Hepatocyte (in vitro differentiated cells): ENCODE results near the gene DNAAF1. TPM values are rescaled to one million over a fixed set of nuclear protein-coding genes. Genes with fewer than 3 reads are reported as not detected.
"Not testable (repeated sequence)": the region's sequence is repeated elsewhere in the genome, so short reads cannot be mapped to it uniquely, and the experiment has no call there.

ENCODE experiments used
- DNase-seq: peaks from one replicate; pipeline ENCODE4 v3.0.0-alpha.2; 2016; ENCODE audit warnings: low spot score
- H2AFZ ChIP-seq: fragments of 200-600 bp; sonication (generic); 2 replicates; pipeline ENCODE4 v1.6.0; 2016; ENCODE audit warnings: antibody characterized with exemption, mild to moderate bottlenecking
- H3K27ac ChIP-seq: fragments of 200-600 bp; sonication (generic); 2 replicates; pipeline ENCODE4 v1.5.1; 2016; ENCODE audit warnings: mild to moderate bottlenecking
- H3K27me3 ChIP-seq: fragments of 200-600 bp; sonication (generic); 2 replicates; pipeline ENCODE4 v1.6.1; 2016
- H3K36me3 ChIP-seq: fragments of 200-600 bp; sonication (generic); replicated peaks from 2 replicates; pipeline ENCODE4 v1.5.1; 2016; ENCODE audit warnings: low read depth; ENCODE audit not compliant: insufficient read depth
- H3K4me1 ChIP-seq: fragments of 200-600 bp; sonication (generic); 2 replicates; pipeline ENCODE4 v1.5.1; 2016; ENCODE audit warnings: mild to moderate bottlenecking, moderate library complexity; ENCODE audit not compliant: insufficient read depth
- H3K4me2 ChIP-seq: fragments of 200-600 bp; sonication (generic); 2 replicates; pipeline ENCODE4 v1.6.0; 2016
- H3K4me3 ChIP-seq: fragments of 200-600 bp; sonication (generic); 2 replicates; pipeline ENCODE4 v1.5.1; 2016; ENCODE audit warnings: mild to moderate bottlenecking
- H3K79me2 ChIP-seq: fragments of 200-600 bp; sonication (generic); 2 replicates; pipeline ENCODE4 v1.6.0; 2017; ENCODE audit warnings: mild to moderate bottlenecking
- H3K9me2 ChIP-seq: fragments of 200-600 bp; sonication (generic); replicated peaks from 2 replicates; pipeline ENCODE4 v1.6.0; 2017; ENCODE audit warnings: mild to moderate bottlenecking; ENCODE audit not compliant: insufficient read depth
- H3K9me3 ChIP-seq: fragments of 200-600 bp; sonication (generic); 2 replicates; pipeline ENCODE4 v1.5.1; 2016; ENCODE audit warnings: low read depth, mild to moderate bottlenecking
- H4K20me1 ChIP-seq: fragments of 200-600 bp; sonication (generic); 2 replicates; pipeline ENCODE4 v1.6.0; 2016; ENCODE audit warnings: mild to moderate bottlenecking; ENCODE audit not compliant: insufficient read depth, poor library complexity, severe bottlenecking
- CTCF ChIP-seq: fragments of 200-600 bp; sonication (generic); IDR thresholded peaks from 2 replicates; pipeline ENCODE4 v1.5.1; 2016; ENCODE audit warnings: antibody characterized with exemption, mild to moderate bottlenecking; ENCODE audit not compliant: poor library complexity
- EZH2 ChIP-seq: fragments of 200-600 bp; sonication (generic); IDR thresholded peaks from 2 replicates; pipeline ENCODE4 v1.6.1; 2016; ENCODE audit warnings: antibody characterized with exemption, mild to moderate bottlenecking, borderline replicate concordance
- EZH2phosphoT487 ChIP-seq: fragments of 200-600 bp; sonication (generic); IDR thresholded peaks from one replicate; pipeline ENCODE4 v1.6.1; 2018; ENCODE audit warnings: antibody characterized with exemption, mild to moderate bottlenecking, low read depth, moderate library complexity; ENCODE audit not compliant: unreplicated experiment, severe bottlenecking
- WGBS: methylation state at CpG from one replicate; pipeline ENCODE4 v1.1.6; 2016; ENCODE audit warnings: low lambda C conversion rate; ENCODE audit errors: missing lambda C conversion rate; 5-methylcytosine and 5-hydroxymethylcytosine counted together
- polyA plus RNA-seq: library from polyadenylated mRNA; unstranded; fragments of >200 nt; fragmentation: Nextera tagmentation; extraction: Ambion mirVana; gene quantifications from 2 replicates; pipeline ENCODE4 v1.2.1, GENCODE V29; 2016
- total RNA-seq: library from RNA; depleted of rRNA; stranded (reverse); fragments of >200 nt; gene quantifications from 2 replicates; pipeline ENCODE4 v1.2.3, GENCODE V29; 2014

The DNAAF1 gene
- total and polyA plus RNA-seq, 2 experiments from 2014 or later = 0.13 to 0.31 TPM

DNA sequence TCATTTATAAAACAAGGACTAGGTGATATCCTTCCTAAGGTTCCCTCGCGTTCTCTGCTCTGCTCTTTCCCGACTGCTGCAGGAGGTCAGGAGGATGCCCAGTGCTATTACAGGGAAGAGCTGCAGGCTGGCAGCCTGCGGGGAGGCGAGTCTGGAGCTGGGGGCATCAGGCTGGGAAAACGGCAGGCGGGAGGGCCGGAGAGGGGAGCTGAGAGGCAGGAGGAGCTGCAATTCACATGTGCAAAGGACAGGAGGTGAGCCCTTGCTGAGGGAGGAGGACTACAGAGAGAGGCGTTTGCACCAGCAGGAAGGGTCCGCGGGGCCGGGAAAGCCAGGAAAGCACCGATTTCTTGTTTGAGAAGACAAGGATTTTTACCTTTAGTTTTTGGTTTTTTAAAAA lies 54.0 kb downstream of the DNAAF1 start:
- Histone ChIP-seq H2AFZ (no peak overlapping the region), H4K20me1 (no peaks in the 10 kb centered on the region)

DNA sequence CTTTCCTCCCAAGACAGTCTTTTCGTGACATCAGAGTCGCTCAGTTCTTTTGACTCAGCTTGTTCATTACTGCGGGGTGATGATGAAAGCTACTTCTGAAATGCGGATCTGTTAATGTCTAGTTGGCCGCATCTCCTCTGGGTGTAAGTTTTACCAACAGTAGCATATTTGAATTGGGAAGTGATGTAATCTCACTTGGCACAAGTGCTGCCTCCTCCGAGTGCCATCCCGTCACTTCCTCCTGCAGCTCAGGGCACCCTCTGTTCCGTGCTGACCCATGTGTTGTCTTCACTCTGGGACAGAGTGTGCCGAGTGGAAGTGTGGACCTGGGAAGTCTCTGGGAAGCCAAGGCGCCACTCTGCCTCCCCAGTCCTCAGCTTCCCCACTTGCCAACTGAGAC lies 54.8 kb downstream of the DNAAF1 start:
- no peak overlapping the region for H3K27ac ChIP-seq
- H3K9me2 ChIP-seq = no peaks in the 10 kb centered on the region
- H3K4me2 ChIP-seq = no peak overlapping the region

More for the DNA sequence above, 54.0 kb downstream of the DNAAF1 start:
- Histone ChIP-seq H3K36me3 (no peaks in the 10 kb centered on the region), H3K9me2 (no peaks in the 10 kb centered on the region), H3K9me3 (no peaks in the 10 kb centered on the region), H3K4me3 (no peak overlapping the region), H3K27me3 (no peaks in the 10 kb centered on the region), H3K79me2 (no peaks in the 10 kb centered on the region), H3K4me1 (no peaks in the 10 kb centered on the region), H3K4me2 (no peak overlapping the region), H3K27ac (no peak overlapping the region)
- no peak for DNase-seq
- no peak for TF ChIP-seq EZH2phosphoT487
- TF ChIP-seq EZH2 = no peak
- no peak for TF ChIP-seq CTCF
- 63% methylated on average over 13 of the region's 13 CpGs for WGBS

DNA sequence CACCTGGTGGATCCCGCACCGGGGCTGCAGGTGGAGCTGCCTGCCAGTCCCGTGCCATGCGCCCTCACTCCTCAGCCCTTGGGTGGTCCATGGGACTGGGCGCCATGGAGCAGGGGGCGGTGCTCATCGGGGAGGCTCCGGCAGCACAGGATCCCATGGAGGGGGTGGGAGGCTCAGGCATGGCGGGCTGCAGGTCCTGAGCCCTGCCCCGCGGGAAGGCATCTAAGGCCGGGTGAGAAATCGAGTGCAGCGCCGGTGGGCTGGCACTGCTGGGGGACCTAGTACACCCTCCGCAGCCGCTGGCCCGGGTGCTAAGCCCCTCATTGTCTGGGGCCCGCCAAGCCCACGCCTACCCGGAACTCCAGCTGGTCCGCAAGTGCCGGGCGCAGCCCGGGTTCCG lies 59.4 kb downstream of the DNAAF1 start:
- WGBS = 95% methylated on average over 26 of the region's 26 CpGs
- H3K4me1 ChIP-seq, H3K79me2 ChIP-seq, H3K36me3 ChIP-seq, H4K20me1 ChIP-seq, H3K4me2 ChIP-seq, H3K9me3 ChIP-seq, H3K9me2 ChIP-seq, H3K27ac ChIP-seq, H3K27me3 ChIP-seq, DNase-seq, H3K4me3 ChIP-seq, H2AFZ ChIP-seq: not testable (repeated sequence)

More for the DNA sequence above, 54.8 kb downstream of the DNAAF1 start:
- Histone ChIP-seq H3K4me1 (no peaks in the 10 kb centered on the region), H3K9me3 (no peaks in the 10 kb centered on the region), H3K4me3 (no peak overlapping the region), H2AFZ (no peak overlapping the region), H3K79me2 (no peaks in the 10 kb centered on the region), H3K36me3 (no peaks in the 10 kb centered on the region), H3K27me3 (no peaks in the 10 kb centered on the region), H4K20me1 (no peaks in the 10 kb centered on the region)
- WGBS = 88% methylated on average over 10 of the region's 10 CpGs
- no peak for TF ChIP-seq EZH2phosphoT487
- TF ChIP-seq CTCF = no peak
- no peak for TF ChIP-seq EZH2
- DNase-seq = no peak

DNA sequence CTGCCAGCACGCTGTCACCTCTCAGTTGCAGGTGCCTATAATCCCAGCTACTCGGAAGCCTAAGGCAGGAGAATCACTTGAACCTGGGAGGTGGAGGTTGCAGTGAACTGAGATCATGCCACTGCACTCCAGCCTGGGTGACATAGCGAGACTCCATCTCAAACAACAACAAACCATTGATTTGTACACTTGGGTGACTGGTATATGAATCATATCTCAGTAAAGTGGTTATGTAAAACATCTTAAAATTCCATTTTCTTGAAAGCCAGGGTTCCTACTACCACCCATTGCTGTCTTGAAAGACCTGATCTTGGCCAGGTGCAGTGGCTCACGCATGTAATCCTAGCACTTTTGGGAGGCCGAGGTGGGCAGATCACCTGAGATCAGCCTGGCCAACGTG lies 60.0 kb downstream of the DNAAF1 start:
- not testable (repeated sequence) for H3K36me3 ChIP-seq, H3K9me2 ChIP-seq, H2AFZ ChIP-seq, H3K4me3 ChIP-seq, H3K27me3 ChIP-seq, H3K9me3 ChIP-seq, H3K79me2 ChIP-seq, H3K4me1 ChIP-seq, H4K20me1 ChIP-seq, H3K27ac ChIP-seq, DNase-seq, H3K4me2 ChIP-seq
- WGBS = 92% methylated on average over 6 of the region's 6 CpGs
